SK-N-MC (cell line): ENCODE results near the gene PRKACB.
"Not testable (repeated sequence)": the region's sequence is repeated elsewhere in the genome, so short reads cannot be mapped to it uniquely, and the experiment has no call there.

Experiments used
- DNase-seq: peaks from one replicate; pipeline ENCODE4 v3.0.0-alpha.2; 2011; ENCODE audit warnings: low read depth, low spot score
- H3K27ac ChIP-seq: fragments of 200-600 bp; sonication (generic); 2 replicates; pipeline ENCODE4 v1.5.1; 2016; ENCODE audit warnings: mixed run types
- H3K36me3 ChIP-seq: fragments of 200-600 bp; sonication (generic); 2 replicates; pipeline ENCODE4 v1.6.1; 2017; ENCODE audit warnings: antibody characterized with exemption, low read length, mixed read lengths; ENCODE audit not compliant: insufficient read depth
- H3K4me3 ChIP-seq: fragments of 200-600 bp; sonication (generic); 2 replicates; pipeline ENCODE4 v1.5.1; 2016
- H3K9ac ChIP-seq: fragments of 200-600 bp; sonication (generic); 2 replicates; pipeline ENCODE4 v1.8.0; 2017; ENCODE audit warnings: mixed run types, mixed read lengths; ENCODE audit not compliant: insufficient read length
- H3K9me3 ChIP-seq: fragments of 200-600 bp; sonication (generic); 2 replicates; pipeline ENCODE4 v1.6.1; 2017; ENCODE audit warnings: low read depth, mild to moderate bottlenecking, antibody characterized with exemption, low read length, moderate library complexity, mixed read lengths
- EZH2 ChIP-seq: fragments of 200-600 bp; sonication (generic); IDR thresholded peaks from one replicate; pipeline ENCODE4 v1.6.1; 2017; ENCODE audit warnings: antibody characterized with exemption
- FOXP2 ChIP-seq: optimal IDR thresholded peaks from 2 replicates; pipeline ENCODE3; 2011; ENCODE audit warnings: mild to moderate bottlenecking, moderate library complexity; ENCODE audit not compliant: insufficient read depth; ENCODE audit errors: extremely low read length, control extremely low read depth
- POLR2AphosphoS5 ChIP-seq: IDR thresholded peaks from 2 replicates; pipeline ENCODE4 v1.6.1; 2012; ENCODE audit warnings: mild to moderate bottlenecking, low read depth, low read length, borderline replicate concordance

The PRKACB gene

DNA sequence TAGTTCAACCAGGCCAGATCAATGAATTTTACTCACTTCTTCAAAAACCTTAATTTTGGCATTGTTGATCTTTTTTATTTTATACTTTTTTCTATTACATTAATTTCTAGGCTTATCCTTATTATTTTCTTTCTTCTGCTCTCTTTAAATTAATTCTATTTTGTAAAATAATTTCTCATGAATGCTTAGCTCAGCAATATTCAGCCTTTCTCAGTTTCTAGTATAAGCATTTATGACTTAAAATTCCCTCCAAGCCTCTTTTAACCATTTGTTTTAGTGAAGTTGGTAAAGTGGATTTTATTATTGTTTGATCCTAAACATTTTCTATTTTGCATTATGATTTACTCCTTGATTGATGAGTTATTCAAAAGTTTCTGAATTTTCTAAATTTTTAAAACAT is 136.8 kb downstream of the PRKACB start:
- H3K36me3 ChIP-seq, result no peaks in the 10 kb centered on the region
- no peak overlapping the region for H3K4me3 ChIP-seq
- H3K9ac ChIP-seq, result no peak overlapping the region
- DNase-seq, result no peak
- H3K27ac ChIP-seq, result no peak overlapping the region
- no peak for TF ChIP-seq FOXP2
- no peak for TF ChIP-seq POLR2AphosphoS5
- TF ChIP-seq EZH2, result no peak
- H3K9me3 ChIP-seq, result no peaks in the 10 kb centered on the region

DNA sequence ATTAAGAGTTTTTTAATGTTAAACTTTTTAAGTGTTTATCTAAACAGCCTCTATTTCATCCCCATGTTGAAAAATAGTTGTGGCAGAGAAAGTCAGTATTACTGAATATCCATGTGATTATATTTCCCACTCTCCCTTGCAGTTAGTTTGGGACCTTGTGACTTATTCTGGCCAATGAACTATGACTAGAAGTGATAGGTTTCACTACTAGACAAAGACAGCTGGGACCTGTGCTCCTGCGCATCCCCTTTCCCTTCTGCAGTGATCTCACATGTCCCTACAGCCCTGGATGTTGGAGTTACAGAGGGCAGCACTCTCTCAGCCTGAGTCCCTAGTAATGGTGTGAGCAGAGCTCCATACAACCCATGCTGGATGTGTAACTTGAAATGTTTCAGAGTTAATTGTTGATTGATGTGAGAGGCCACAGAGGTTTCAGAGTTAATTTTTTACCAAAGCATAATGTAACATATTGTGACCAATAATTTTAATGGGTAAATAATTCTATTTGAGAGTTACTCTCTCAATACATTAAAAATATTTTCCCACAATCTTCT is 138.8 kb downstream of the PRKACB start:
- TF ChIP-seq FOXP2 (no peak), EZH2 (no peak), POLR2AphosphoS5 (no peak)
- no peaks in the 10 kb centered on the region for H3K36me3 ChIP-seq
- no peaks in the 10 kb centered on the region for H3K9me3 ChIP-seq
- no peak overlapping the region for H3K4me3 ChIP-seq
- DNase-seq, result no peak
- H3K9ac ChIP-seq, result no peak overlapping the region
- no peak overlapping the region for H3K27ac ChIP-seq

DNA sequence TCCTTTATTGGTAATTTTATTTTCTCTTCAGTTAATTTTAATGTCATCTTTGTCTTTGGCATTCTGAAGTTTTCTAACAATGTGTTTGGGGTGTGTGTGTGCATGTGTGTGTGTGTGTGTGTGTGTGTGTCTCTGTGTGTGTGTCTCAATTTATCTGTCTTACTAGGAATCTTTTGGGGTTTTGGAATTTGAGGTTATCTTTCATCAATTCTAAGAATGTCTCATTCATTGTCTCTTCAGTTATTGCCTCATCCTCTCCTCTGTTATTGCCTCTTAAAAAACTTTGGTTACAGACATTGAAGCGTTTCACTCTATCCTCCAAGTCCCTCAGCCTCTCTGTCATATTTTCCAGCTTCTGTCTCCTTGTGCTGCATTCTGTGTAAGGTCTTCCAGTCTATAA is 139.3 kb downstream of the PRKACB start:
- H3K36me3 ChIP-seq, result no peaks in the 10 kb centered on the region
- no peak overlapping the region for H3K4me3 ChIP-seq

DNA sequence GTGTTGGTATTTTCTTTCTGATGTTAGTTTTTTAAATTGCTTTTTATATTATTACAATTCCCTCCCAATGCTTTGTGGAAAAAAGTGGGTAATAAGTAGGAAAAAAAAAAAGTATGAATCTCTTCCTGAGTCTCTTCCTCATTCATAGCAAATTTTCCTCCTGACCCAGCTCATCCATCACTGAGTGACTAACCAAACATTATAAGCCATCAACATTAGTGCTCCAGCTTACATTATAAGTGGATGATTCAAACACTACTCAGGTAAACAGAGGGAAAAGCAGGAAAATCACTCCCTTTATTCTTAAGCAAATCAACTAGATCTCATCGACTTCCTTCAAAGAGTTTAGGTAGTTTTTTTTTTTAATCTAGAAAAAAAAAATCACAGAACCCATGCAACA is 142.0 kb downstream of the PRKACB start:
- DNase-seq, result no peak
- no peak overlapping the region for H3K4me3 ChIP-seq

More for the DNA sequence above, 139.3 kb downstream of the PRKACB start:
- no peaks in the 10 kb centered on the region for H3K9me3 ChIP-seq
- H3K9ac ChIP-seq, result no peak overlapping the region
- no peak overlapping the region for H3K27ac ChIP-seq
- DNase-seq, result no peak
- no peak for TF ChIP-seq FOXP2
- TF ChIP-seq POLR2AphosphoS5, result no peak
- no peak for TF ChIP-seq EZH2

DNA sequence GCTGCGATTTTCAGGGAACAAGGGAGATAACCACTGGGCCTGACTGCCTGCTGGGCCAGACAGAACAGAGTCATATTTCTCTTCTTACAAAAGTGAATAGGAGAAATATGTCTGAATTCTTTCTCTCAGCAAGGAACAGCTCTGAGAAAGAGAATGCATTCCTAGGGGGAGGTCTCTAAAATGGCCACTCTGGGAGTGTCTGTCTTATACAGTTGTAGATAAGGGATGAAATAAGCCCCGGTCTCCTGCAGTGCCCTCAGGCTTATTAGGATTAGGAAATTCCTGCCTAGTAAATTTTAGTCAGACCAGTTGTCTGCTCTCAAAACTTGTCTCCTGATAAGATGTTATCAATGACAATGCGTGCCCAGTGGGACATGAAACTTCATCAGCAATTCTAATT is 143.3 kb downstream of the PRKACB start:
- not testable (repeated sequence) for H3K27ac ChIP-seq, H3K9me3 ChIP-seq, DNase-seq, H3K9ac ChIP-seq, H3K4me3 ChIP-seq, H3K36me3 ChIP-seq

More for the DNA sequence above, 142.0 kb downstream of the PRKACB start:
- Histone ChIP-seq H3K9me3 (no peaks in the 10 kb centered on the region), H3K9ac (no peak overlapping the region), H3K36me3 (no peaks in the 10 kb centered on the region), H3K27ac (no peak overlapping the region)
- TF ChIP-seq EZH2 (no peak), POLR2AphosphoS5 (no peak), FOXP2 (no peak)
